HG03460 (cell line): Measurements from ENCODE around the gene SLC25A18.
"Not testable (repeated sequence)": the region's sequence is repeated elsewhere in the genome, so short reads cannot be mapped to it uniquely, and the experiment has no call there.

Source experiments
- ATAC-seq: cut with Tn5 transposase; IDR thresholded peaks from one replicate; pipeline ENCODE4 v1.9.1; 2021; ENCODE audit not compliant: unreplicated experiment

The SLC25A18 gene

GRCh38 chr22:17562906-17563870, at the start of gene SLC25A18:
Gene SLC25A18, plus strand, starts transcription at chr22:17563498. Its CDS starts 16,447 bp downstream, at chr22:17579945.
- no peak for ATAC-seq

GRCh38 chr22:17513612-17514011, 49.7 kb upstream of the SLC25A18 start:
- ATAC-seq = no peak

- ATAC-seq = no peak
Observed at GRCh38 chr22:17514084-17514483, 49.2 kb upstream of the SLC25A18 start.

- ATAC-seq = no peak
Observed at GRCh38 chr22:17518406-17518805, 44.9 kb upstream of the SLC25A18 start.

- not testable (repeated sequence) for ATAC-seq
Observed at GRCh38 chr22:17521971-17522370, 41.3 kb upstream of the SLC25A18 start.

- no peak for ATAC-seq
Observed at GRCh38 chr22:17523925-17524324, 39.4 kb upstream of the SLC25A18 start.

- ATAC-seq = no peak
Observed at GRCh38 chr22:17536269-17536668, 27.0 kb upstream of the SLC25A18 start.

GRCh38 chr22:17537155-17537554, 26.1 kb upstream of the SLC25A18 start:
- no peak for ATAC-seq

- no peak for ATAC-seq
Observed at GRCh38 chr22:17540481-17540880, 22.8 kb upstream of the SLC25A18 start.

- no peak for ATAC-seq
Observed at GRCh38 chr22:17541476-17541875, 21.8 kb upstream of the SLC25A18 start.

GRCh38 chr22:17542452-17542851, 20.8 kb upstream of the SLC25A18 start:
- ATAC-seq = no peak

- no peak for ATAC-seq
Observed at GRCh38 chr22:17548010-17548755, 15.1 kb upstream of the SLC25A18 start.

- ATAC-seq = no peak
Observed at GRCh38 chr22:17548756-17549035, 14.6 kb upstream of the SLC25A18 start.

GRCh38 chr22:17549183-17549582, 14.1 kb upstream of the SLC25A18 start:
- no peak for ATAC-seq

GRCh38 chr22:17549655-17550054, 13.6 kb upstream of the SLC25A18 start:
- ATAC-seq = no peak

GRCh38 chr22:17552737-17553136, 10.6 kb upstream of the SLC25A18 start:
- no peak for ATAC-seq

GRCh38 chr22:17554814-17555213, 8.5 kb upstream of the SLC25A18 start:
- ATAC-seq = no peak

GRCh38 chr22:17559188-17559587, 4.1 kb upstream of the SLC25A18 start:
- no peak for ATAC-seq

GRCh38 chr22:17563936-17564391, 666 bp downstream of the SLC25A18 start:
- no peak for ATAC-seq

GRCh38 chr22:17566016-17566687, 2.9 kb downstream of the SLC25A18 start:
- ATAC-seq = not testable (repeated sequence)

- no peak for ATAC-seq
Observed at GRCh38 chr22:17566776-17567175, 3.5 kb downstream of the SLC25A18 start.
